CD4-positive, alpha-beta T cell treated with Interferon gamma for 1 hour (primary cell): Measurements from ENCODE around the gene CMYA5.

ENCODE experiments used
- DNase-seq: peaks from one replicate; pipeline ENCODE4 v3.0.0-alpha.2; 2020

The CMYA5 gene

GRCh38 chr5:79841172-79841571 is 151.5 kb downstream of the CMYA5 start:
- no peak for DNase-seq

- DNase-seq, result no peak
These were observed 152.6 kb downstream of the CMYA5 start for GRCh38 chr5:79842006-79842881.

- no peak for DNase-seq
These were observed 153.4 kb downstream of the CMYA5 start for GRCh38 chr5:79842991-79843390.

GRCh38 chr5:79843450-79844388 is 154.1 kb downstream of the CMYA5 start:
- DNase-seq, result no peak

GRCh38 chr5:79844571-79844970 is 154.9 kb downstream of the CMYA5 start:
- DNase-seq, result no peak

GRCh38 chr5:79845448-79846197 is 156.0 kb downstream of the CMYA5 start:
- DNase-seq, result no peak

GRCh38 chr5:79846198-79846521 is 156.5 kb downstream of the CMYA5 start:
- DNase-seq, result no peak

GRCh38 chr5:79847561-79847960 is 157.9 kb downstream of the CMYA5 start:
- DNase-seq, result no peak

- no peak for DNase-seq
These were observed 159.4 kb downstream of the CMYA5 start for GRCh38 chr5:79849061-79849460.
